Cerebellar nuclear complex (tissue), 1 donor: ENCODE results near the gene RUSF1.
A peak's percentile ranks its signal among the peaks of the same experiment; 100 is the strongest.

ENCODE experiments used
- DNase-seq, 2 experiments: peaks; one replicate each; lab custom pipeline; 2025; lab: John Stamatoyannopoulos, UW

The RUSF1 gene

GRCh38 chr16:31471241-31471874 is 36.8 kb downstream of the RUSF1 start:
- DNase-seq: no peak

GRCh38 chr16:31470615-31471014 is 37.6 kb downstream of the RUSF1 start:
- no peak for DNase-seq

GRCh38 chr16:31467858-31468257 is 40.3 kb downstream of the RUSF1 start:
- no peak for DNase-seq

- no peak for DNase-seq
Observed at GRCh38 chr16:31467151-31467773, 40.9 kb downstream of the RUSF1 start.

GRCh38 chr16:31466381-31466841 is 41.8 kb downstream of the RUSF1 start:
- no peak for DNase-seq

GRCh38 chr16:31465788-31466370 is 42.3 kb downstream of the RUSF1 start:
- no peak for DNase-seq

GRCh38 chr16:31464781-31465260 is 43.4 kb downstream of the RUSF1 start:
- DNase-seq: no peak

- DNase-seq: no peak
Observed at GRCh38 chr16:31464348-31464769, 43.8 kb downstream of the RUSF1 start.

- DNase-seq: no peak
Observed at GRCh38 chr16:31461921-31462804, 46.0 kb downstream of the RUSF1 start.

- DNase-seq: no peak
Observed at GRCh38 chr16:31461201-31461920, 46.8 kb downstream of the RUSF1 start.

- DNase-seq: no peak
Observed at GRCh38 chr16:31460582-31461002, 47.6 kb downstream of the RUSF1 start.

GRCh38 chr16:31459687-31460581 is 48.3 kb downstream of the RUSF1 start:
- DNase-seq: peak; percentile 89 to 93

GRCh38 chr16:31458844-31459686 is 49.1 kb downstream of the RUSF1 start, which contains the start of gene ARMC5:
TSS of gene ARMC5 (plus strand) at chr16:31459501. CDS start at chr16:31459525, 24 bp downstream.
- peak; percentile 79 to 94 for DNase-seq

GRCh38 chr16:31458073-31458843 is 49.9 kb downstream of the RUSF1 start:
- DNase-seq: no peak

GRCh38 chr16:31456988-31457360 is 51.2 kb downstream of the RUSF1 start:
- no peak for DNase-seq

GRCh38 chr16:31455601-31456314 is 52.4 kb downstream of the RUSF1 start:
- DNase-seq: no peak

- no peak for DNase-seq
Observed at GRCh38 chr16:31453255-31454204, 54.7 kb downstream of the RUSF1 start.
